ENCODE data around the gene C9. TPM values are rescaled to one million over a fixed set of nuclear protein-coding genes. Genes with fewer than 3 reads are reported as not detected.
"Not testable (repeated sequence)": the region's sequence is repeated elsewhere in the genome, so short reads cannot be mapped to it uniquely, and the experiment has no call there.

C9 gene
- total RNA-seq, 1 donor from 2014 or later = not detected

GRCh38 chr5:39323542-39323941, 40.8 kb downstream of the C9 start:
- H3K36me3 ChIP-seq = no peaks in the 10 kb centered on the region
- TF ChIP-seq CTCF (IDR thresholded peaks at IDR 0.05) = no peak
- DNase-seq (no peak), ATAC-seq (no peak)
- H3K9me3 ChIP-seq = no peaks in the 10 kb centered on the region
- no peak overlapping the region for H3K27ac ChIP-seq
- H3K4me1 ChIP-seq = no peaks in the 10 kb centered on the region
- intact Hi-C loops (cut with DNase I) = no loop called here
- H3K4me3 ChIP-seq = no peak overlapping the region
- no peaks in the 10 kb centered on the region for H3K27me3 ChIP-seq

- Histone ChIP-seq H3K27ac (no peak overlapping the region), H3K9me3 (no peaks in the 10 kb centered on the region), H3K36me3 (no peaks in the 10 kb centered on the region), H3K27me3 (no peaks in the 10 kb centered on the region), H3K4me1 (no peaks in the 10 kb centered on the region), H3K4me3 (no peak overlapping the region)
- no peak for TF ChIP-seq CTCF (IDR thresholded peaks at IDR 0.05)
- intact Hi-C loops (cut with DNase I) = no loop called here
- DNase-seq (no peak), ATAC-seq (no peak)
These were observed 44.9 kb downstream of the C9 start for GRCh38 chr5:39319395-39319794.

GRCh38 chr5:39316464-39316863, 47.8 kb downstream of the C9 start:
- H3K27ac ChIP-seq; H3K4me3 ChIP-seq; H3K27me3 ChIP-seq; DNase-seq; intact Hi-C loops (cut with DNase I); H3K36me3 ChIP-seq; H3K9me3 ChIP-seq; H3K4me1 ChIP-seq; ATAC-seq: not testable (repeated sequence)

- no peak for TF ChIP-seq CTCF (IDR thresholded peaks at IDR 0.05)
- intact Hi-C loops (cut with DNase I) = no loop called here
- ATAC-seq (no peak), DNase-seq (no peak)
- Histone ChIP-seq H3K36me3 (no peaks in the 10 kb centered on the region), H3K9me3 (no peaks in the 10 kb centered on the region), H3K4me1 (no peaks in the 10 kb centered on the region), H3K4me3 (no peak overlapping the region), H3K27me3 (no peaks in the 10 kb centered on the region), H3K27ac (no peak overlapping the region)
These were observed 48.3 kb downstream of the C9 start for GRCh38 chr5:39315995-39316394.

- no peaks in the 10 kb centered on the region for H3K27me3 ChIP-seq
- H3K36me3 ChIP-seq = no peaks in the 10 kb centered on the region
- no peak overlapping the region for H3K4me3 ChIP-seq
- DNase-seq (no peak), ATAC-seq (no peak)
- H3K4me1 ChIP-seq = no peaks in the 10 kb centered on the region
- H3K27ac ChIP-seq = no peak overlapping the region
- no peaks in the 10 kb centered on the region for H3K9me3 ChIP-seq
- intact Hi-C loops (cut with DNase I) = no loop called here
- TF ChIP-seq CTCF (IDR thresholded peaks at IDR 0.05) = no peak
These were observed 49.7 kb downstream of the C9 start for GRCh38 chr5:39314591-39314990.

- Histone ChIP-seq H3K36me3 (no peaks in the 10 kb centered on the region), H3K4me3 (no peak overlapping the region), H3K9me3 (no peaks in the 10 kb centered on the region), H3K4me1 (no peaks in the 10 kb centered on the region), H3K27ac (no peak overlapping the region), H3K27me3 (no peaks in the 10 kb centered on the region)
- TF ChIP-seq CTCF (IDR thresholded peaks at IDR 0.05) = no peak
- DNase-seq (no peak), ATAC-seq (no peak)
- intact Hi-C loops (cut with DNase I) = no loop called here
These were observed 54.8 kb downstream of the C9 start for GRCh38 chr5:39309534-39309933.
